HAP-1 (cell line): ENCODE results near the gene GSG1L2.
A peak's percentile ranks its signal among the peaks of the same experiment; 100 is the strongest.
"Not testable (repeated sequence)": the region's sequence is repeated elsewhere in the genome, so short reads cannot be mapped to it uniquely, and the experiment has no call there.

Experiments used
- DNase-seq, 2 experiments: peaks; one replicate each; pipeline ENCODE4 v3.0.0-alpha.2; 2016 to 2020; ENCODE audit warnings: low spot score in 2 of 2
- H3K27me3 ChIP-seq: fragments of 250-450 bp; sonication (Bioruptor Pico); 2 replicates; pipeline ENCODE4 v1.5.1; 2020; ENCODE audit warnings: low read depth, mild to moderate bottlenecking, moderate library complexity
- H3K36me3 ChIP-seq: fragments of 250-450 bp; sonication (Bioruptor Pico); replicated peaks from 2 replicates; pipeline ENCODE4 v1.5.1; 2020; ENCODE audit warnings: mild to moderate bottlenecking
- H3K4me1 ChIP-seq: fragments of 250-450 bp; sonication (Bioruptor Pico); 2 replicates; pipeline ENCODE4 v1.5.1; 2020; ENCODE audit warnings: mild to moderate bottlenecking
- H3K4me3 ChIP-seq: fragments of 250-450 bp; sonication (Bioruptor Pico); 2 replicates; pipeline ENCODE4 v1.5.1; 2020; ENCODE audit warnings: mild to moderate bottlenecking, moderate library complexity
- H3K9me3 ChIP-seq: fragments of 250-450 bp; sonication (Bioruptor Pico); 2 replicates; pipeline ENCODE4 v1.5.1; 2020; ENCODE audit warnings: mild to moderate bottlenecking, moderate library complexity
- in situ Hi-C: fragments of 300-500 bp; cut with MboI; formaldehyde crosslinking; loops from 3 replicates; pipeline ENCODE4 v1.14.3; 2020; ENCODE audit warnings: low sequenced_read_pairs, inconsistent platforms, mixed read lengths

The GSG1L2 gene

GRCh38 chr17:9790889-9791876 is 30.7 kb downstream of the GSG1L2 start, which contains the start of gene DHRS7C:
Gene DHRS7C (minus strand): TSS chr17:9791592. CDS start chr17:9791284, 308 bp downstream.
- no peaks in the 10 kb centered on the region for H3K36me3 ChIP-seq
- no peaks in the 10 kb centered on the region for H3K27me3 ChIP-seq
- H3K9me3 ChIP-seq: no peaks in the 10 kb centered on the region
- in situ Hi-C loops: no loop called here
- H3K4me3 ChIP-seq: no peak within 1 kb of the TSS
- no peaks in the 10 kb centered on the region for H3K4me1 ChIP-seq
- DNase-seq: no peak

- Histone ChIP-seq H3K4me1 (no peaks in the 10 kb centered on the region), H3K4me3 (no peak overlapping the region), H3K27me3 (no peaks in the 10 kb centered on the region), H3K36me3 (no peaks in the 10 kb centered on the region), H3K9me3 (no peaks in the 10 kb centered on the region)
- DNase-seq: no peak
- in situ Hi-C loops: no loop called here
These were observed 31.6 kb downstream of the GSG1L2 start for GRCh38 chr17:9790316-9790715.

- H3K36me3 ChIP-seq: no peaks in the 10 kb centered on the region
- H3K4me3 ChIP-seq: no peak overlapping the region
- no peaks in the 10 kb centered on the region for H3K4me1 ChIP-seq
- in situ Hi-C loops: no loop called here
- H3K27me3 ChIP-seq: no peaks in the 10 kb centered on the region
- H3K9me3 ChIP-seq: no peaks in the 10 kb centered on the region
- no peak for DNase-seq
These were observed 33.3 kb downstream of the GSG1L2 start for GRCh38 chr17:9788601-9789000.

GRCh38 chr17:9784544-9784943 is 37.3 kb downstream of the GSG1L2 start:
- Histone ChIP-seq H3K36me3 (no peaks in the 10 kb centered on the region), H3K27me3 (no peaks in the 10 kb centered on the region), H3K4me3 (no peak overlapping the region), H3K4me1 (no peaks in the 10 kb centered on the region), H3K9me3 (no peaks in the 10 kb centered on the region)
- no peak for DNase-seq
- in situ Hi-C loops: no loop called here

GRCh38 chr17:9783465-9783864 is 38.4 kb downstream of the GSG1L2 start:
- in situ Hi-C loops, H3K36me3 ChIP-seq, H3K4me3 ChIP-seq, H3K27me3 ChIP-seq, DNase-seq, H3K9me3 ChIP-seq, H3K4me1 ChIP-seq: not testable (repeated sequence)

GRCh38 chr17:9783050-9783449 is 38.8 kb downstream of the GSG1L2 start:
- in situ Hi-C loops: no loop called here
- Histone ChIP-seq H3K9me3 (no peaks in the 10 kb centered on the region), H3K4me3 (no peak overlapping the region), H3K27me3 (no peaks in the 10 kb centered on the region), H3K4me1 (no peaks in the 10 kb centered on the region), H3K36me3 (no peaks in the 10 kb centered on the region)
- no peak for DNase-seq

GRCh38 chr17:9780552-9780951 is 41.3 kb downstream of the GSG1L2 start:
- Histone ChIP-seq H3K4me1 (no peaks in the 10 kb centered on the region), H3K9me3 (no peaks in the 10 kb centered on the region), H3K27me3 (no peaks in the 10 kb centered on the region), H3K4me3 (no peak overlapping the region), H3K36me3 (no peaks in the 10 kb centered on the region)
- DNase-seq: no peak
- in situ Hi-C loops: no loop called here

- Histone ChIP-seq H3K4me3 (no peak overlapping the region), H3K27me3 (no peaks in the 10 kb centered on the region), H3K36me3 (no peaks in the 10 kb centered on the region), H3K4me1 (no peaks in the 10 kb centered on the region), H3K9me3 (no peaks in the 10 kb centered on the region)
- no peak for DNase-seq
- in situ Hi-C loops: no loop called here
These were observed 45.0 kb downstream of the GSG1L2 start for GRCh38 chr17:9776911-9777310.

GRCh38 chr17:9772658-9773057 is 49.2 kb downstream of the GSG1L2 start:
- Histone ChIP-seq H3K27me3 (no peaks in the 10 kb centered on the region), H3K4me3 (no peak overlapping the region), H3K4me1 (no peaks in the 10 kb centered on the region), H3K36me3 (no peaks in the 10 kb centered on the region), H3K9me3 (no peaks in the 10 kb centered on the region)
- no peak for DNase-seq
- in situ Hi-C loops: no loop called here

GRCh38 chr17:9771465-9771864 is 50.4 kb downstream of the GSG1L2 start:
- Histone ChIP-seq H3K27me3 (no peaks in the 10 kb centered on the region), H3K4me1 (no peaks in the 10 kb centered on the region), H3K4me3 (no peak overlapping the region), H3K36me3 (no peaks in the 10 kb centered on the region), H3K9me3 (no peaks in the 10 kb centered on the region)
- in situ Hi-C loops: no loop called here
- DNase-seq: no peak

- H3K4me1 ChIP-seq: no peaks in the 10 kb centered on the region
- no peaks in the 10 kb centered on the region for H3K36me3 ChIP-seq
- no peaks in the 10 kb centered on the region for H3K27me3 ChIP-seq
- H3K9me3 ChIP-seq: no peaks in the 10 kb centered on the region
- in situ Hi-C loops: no loop called here
- no peak for DNase-seq
- H3K4me3 ChIP-seq: no peak overlapping the region
These were observed 52.7 kb downstream of the GSG1L2 start for GRCh38 chr17:9769036-9769695.

- Histone ChIP-seq H3K27me3 (no peaks in the 10 kb centered on the region), H3K4me3 (no peak overlapping the region), H3K9me3 (no peaks in the 10 kb centered on the region), H3K4me1 (no peaks in the 10 kb centered on the region), H3K36me3 (no peaks in the 10 kb centered on the region)
- in situ Hi-C loops: no loop called here
- peak in 1 of 2 experiments; percentile 31 for DNase-seq
These were observed 53.4 kb downstream of the GSG1L2 start for GRCh38 chr17:9768381-9768934.

- Histone ChIP-seq H3K4me1 (no peaks in the 10 kb centered on the region), H3K36me3 (no peaks in the 10 kb centered on the region), H3K4me3 (no peak overlapping the region), H3K9me3 (no peaks in the 10 kb centered on the region), H3K27me3 (no peaks in the 10 kb centered on the region)
- no peak for DNase-seq
- in situ Hi-C loops: no loop called here
These were observed 54.4 kb downstream of the GSG1L2 start for GRCh38 chr17:9767432-9767991.

GRCh38 chr17:9766970-9767369 is 54.9 kb downstream of the GSG1L2 start:
- H3K4me3 ChIP-seq: no peak overlapping the region
- H3K9me3 ChIP-seq: no peaks in the 10 kb centered on the region
- in situ Hi-C loops: no loop called here
- H3K36me3 ChIP-seq: no peaks in the 10 kb centered on the region
- DNase-seq: no peak
- H3K4me1 ChIP-seq: no peaks in the 10 kb centered on the region
- H3K27me3 ChIP-seq: no peaks in the 10 kb centered on the region
